ENCODE results near the gene TUBGCP6. TPM values are rescaled to one million over a fixed set of nuclear protein-coding genes. Genes with fewer than 3 reads are reported as not detected.

TUBGCP6 gene
- total and polyA plus RNA-seq, 2 experiments from 2014 or later: 26.2 to 31.5 TPM

- Histone ChIP-seq H3K4me1 (ENCODE audit: insufficient read depth) (no peaks in the 10 kb centered on the region), H3K27ac (no peak overlapping the region), H3K4me3 (no peak overlapping the region), H4K20me1 (ENCODE audit: insufficient read depth, poor library complexity, severe bottlenecking) (no peaks in the 10 kb centered on the region), H3K9me3 (ENCODE audit: low read depth) (no peaks in the 10 kb centered on the region), H3K36me3 (replicated peaks; ENCODE audit: insufficient read depth, low read depth) (no peaks in the 10 kb centered on the region), H3K27me3 (peaks cover 11% of the 10 kb centered on the region), H2AFZ (no peak overlapping the region), H3K4me2 (no peak overlapping the region), H3K79me2 (no peaks in the 10 kb centered on the region), H3K9me2 (replicated peaks; ENCODE audit: insufficient read depth) (no peaks in the 10 kb centered on the region)
- DNase-seq (ENCODE audit: low spot score): no peak
- TF ChIP-seq CTCF (IDR thresholded peaks at IDR 0.05; ENCODE audit: poor library complexity) (no peak), EZH2phosphoT487 (IDR thresholded peaks at IDR 0.05; ENCODE audit: low read depth, severe bottlenecking, unreplicated experiment) (no peak), EZH2 (IDR thresholded peaks at IDR 0.05; ENCODE audit: borderline replicate concordance) (no peak)
- 48% methylated on average over 9 of the region's 11 CpGs for WGBS (ENCODE audit: low lambda C conversion rate, missing lambda C conversion rate)
Observed at GRCh38 chr22:50167689-50168489, 76.9 kb downstream of the TUBGCP6 start.

Other genes with a start within 250 kb of the TUBGCP6 start
- gene IL17REL, start 232.3 kb downstream of the TUBGCP6 start, total RNA-seq: not detected in 2 replicates
- not detected in 2 replicates for gene IL17REL, start 232.3 kb downstream of the TUBGCP6 start, polyA plus RNA-seq
- gene TTLL8, start 186.7 kb downstream of the TUBGCP6 start, total RNA-seq: not detected in 2 replicates
- not detected in 2 replicates for gene TTLL8, start 186.7 kb downstream of the TUBGCP6 start, polyA plus RNA-seq
- 3.7 and 8.2 TPM in 2 replicates for gene MLC1, start 159.6 kb downstream of the TUBGCP6 start, total RNA-seq
- gene MLC1, start 159.6 kb downstream of the TUBGCP6 start, polyA plus RNA-seq: 3.3 and 3.4 TPM in 2 replicates
- gene MOV10L1, start 155.0 kb downstream of the TUBGCP6 start, total RNA-seq: 0.92 and 3.6 TPM in 2 replicates
- gene MOV10L1, start 155.0 kb downstream of the TUBGCP6 start, polyA plus RNA-seq: 0.36 and 2.0 TPM in 2 replicates
- gene PANX2, start 74.3 kb downstream of the TUBGCP6 start, total RNA-seq: 0.60 and 2.1 TPM in 2 replicates
- gene PANX2, start 74.3 kb downstream of the TUBGCP6 start, polyA plus RNA-seq: 0.44 and 1.2 TPM in 2 replicates
- 25.4 and 25.9 TPM in 2 replicates for gene TRABD, start 59.1 kb downstream of the TUBGCP6 start, total RNA-seq
- gene TRABD, start 59.1 kb downstream of the TUBGCP6 start, polyA plus RNA-seq: 62.3 and 70.5 TPM in 2 replicates
- gene SELENOO, start 44.0 kb downstream of the TUBGCP6 start, total RNA-seq: 27.3 and 31.6 TPM in 2 replicates
- 35.2 and 37.7 TPM in 2 replicates for gene SELENOO, start 44.0 kb downstream of the TUBGCP6 start, polyA plus RNA-seq
- 21.5 and 23.8 TPM in 2 replicates for gene HDAC10, start 6.2 kb upstream of the TUBGCP6 start, total RNA-seq
- 30.2 and 40.5 TPM in 2 replicates for gene HDAC10, start 6.2 kb upstream of the TUBGCP6 start, polyA plus RNA-seq
- 12.5 and 13.8 TPM in 2 replicates for gene MAPK12, start 16.7 kb upstream of the TUBGCP6 start, total RNA-seq
- 33.8 and 51.4 TPM in 2 replicates for gene MAPK12, start 16.7 kb upstream of the TUBGCP6 start, polyA plus RNA-seq
- 1.4 and 2.3 TPM in 2 replicates for gene MAPK11, start 25.4 kb upstream of the TUBGCP6 start, total RNA-seq
- 0.62 and 1.1 TPM in 2 replicates for gene MAPK11, start 25.4 kb upstream of the TUBGCP6 start, polyA plus RNA-seq
- 91.4 and 113 TPM in 2 replicates for gene PLXNB2, start 62.6 kb upstream of the TUBGCP6 start, total RNA-seq
- gene PLXNB2, start 62.6 kb upstream of the TUBGCP6 start, polyA plus RNA-seq: 147 and 158 TPM in 2 replicates
- gene DENND6B, start 82.0 kb upstream of the TUBGCP6 start, total RNA-seq: 3.1 and 3.3 TPM in 2 replicates
- 8.7 and 9.0 TPM in 2 replicates for gene DENND6B, start 82.0 kb upstream of the TUBGCP6 start, polyA plus RNA-seq
- gene PPP6R2, start 98.3 kb upstream of the TUBGCP6 start, total RNA-seq: 43.9 and 57.9 TPM in 2 replicates
- gene PPP6R2, start 98.3 kb upstream of the TUBGCP6 start, polyA plus RNA-seq: 44.1 and 47.0 TPM in 2 replicates
- 26.1 and 34.5 TPM in 2 replicates for gene SBF1, start 230.0 kb upstream of the TUBGCP6 start, total RNA-seq
- gene SBF1, start 230.0 kb upstream of the TUBGCP6 start, polyA plus RNA-seq: 38.0 and 49.5 TPM in 2 replicates
- 3.0 and 4.1 TPM in 2 replicates for gene ADM2, start 236.5 kb upstream of the TUBGCP6 start, total RNA-seq
- gene ADM2, start 236.5 kb upstream of the TUBGCP6 start, polyA plus RNA-seq: 5.0 and 5.1 TPM in 2 replicates
- gene MIOX, start 241.8 kb upstream of the TUBGCP6 start, total RNA-seq: not detected in 2 replicates
- gene MIOX, start 241.8 kb upstream of the TUBGCP6 start, polyA plus RNA-seq: not detected in 2 replicates

All from hepatocyte (in vitro differentiated cells).